GM23338 (cell line): Measurements from ENCODE around the gene BCL2L2. TPM values are rescaled to one million over a fixed set of nuclear protein-coding genes. Genes with fewer than 3 reads are reported as not detected.

Experiments used
- ATAC-seq: fragments of 200-7000 bp; cut with Tn5 transposase; 3 replicates; pipeline ENCODE4 v1.9.1; 2020
- DNase-seq: peaks from one replicate; pipeline ENCODE4 v3.0.0-alpha.2; 2015; ENCODE audit warnings: low spot score
- H2AFZ ChIP-seq: fragments of 200-600 bp; sonication (generic); 2 replicates; pipeline ENCODE4 v1.8.0; 2016; ENCODE audit warnings: antibody characterized with exemption, mild to moderate bottlenecking, moderate library complexity
- H3F3A ChIP-seq: fragments of 200-600 bp; sonication (generic); replicated peaks from 2 replicates; pipeline ENCODE4 v1.8.0; 2017; ENCODE audit warnings: antibody characterized with exemption, mixed run types, low read depth
- H3K27ac ChIP-seq: fragments of 200-600 bp; sonication (generic); 2 replicates; pipeline ENCODE4 v1.6.1; 2016; ENCODE audit warnings: low read depth
- H3K27me3 ChIP-seq: fragments of 200-600 bp; sonication (generic); 2 replicates; pipeline ENCODE4 v1.8.0; 2016; ENCODE audit warnings: mild to moderate bottlenecking, mixed run types, moderate library complexity; ENCODE audit not compliant: insufficient read depth
- H3K36me3 ChIP-seq: fragments of 200-600 bp; sonication (generic); 2 replicates; pipeline ENCODE4 v1.8.0; 2016; ENCODE audit warnings: mild to moderate bottlenecking; ENCODE audit not compliant: insufficient read depth
- H3K4me1 ChIP-seq: fragments of 200-600 bp; sonication (generic); 2 replicates; pipeline ENCODE4 v1.8.0; 2016; ENCODE audit warnings: mild to moderate bottlenecking, moderate library complexity; ENCODE audit not compliant: insufficient read depth
- H3K4me2 ChIP-seq: fragments of 200-600 bp; sonication (generic); 2 replicates; pipeline ENCODE4 v1.7.1; 2017; ENCODE audit warnings: mixed run types
- H3K4me3 ChIP-seq: fragments of 200-600 bp; sonication (generic); 2 replicates; pipeline ENCODE4 v1.6.1; 2016; ENCODE audit warnings: mixed run types
- H3K79me2 ChIP-seq: fragments of 200-600 bp; sonication (generic); replicated peaks from 2 replicates; pipeline ENCODE4 v1.8.0; 2017; ENCODE audit warnings: mild to moderate bottlenecking; ENCODE audit not compliant: insufficient read depth
- H3K9me2 ChIP-seq: fragments of 200-600 bp; sonication (generic); 2 replicates; pipeline ENCODE4 v1.8.0; 2017; ENCODE audit not compliant: insufficient read depth
- H4K20me1 ChIP-seq: fragments of 200-600 bp; sonication (generic); replicated peaks from 2 replicates; pipeline ENCODE4 v1.8.0; 2017; ENCODE audit warnings: mild to moderate bottlenecking; ENCODE audit not compliant: insufficient read depth
- H3K27ac Mint-ChIP-seq: 2 replicates; pipeline ENCODE4 v1.8.0; 2020; ENCODE audit warnings: inconsistent platforms, mild to moderate bottlenecking, moderate library complexity, mixed read lengths
- H3K27me3 Mint-ChIP-seq: 3 replicates; pipeline ENCODE4 v1.8.0; 2022; ENCODE audit warnings: low read depth, mild to moderate bottlenecking, moderate library complexity, mixed read lengths, inconsistent platforms; ENCODE audit not compliant: insufficient read depth, poor library complexity
- H3K36me3 Mint-ChIP-seq: 3 replicates; pipeline ENCODE4 v1.8.0; 2021; ENCODE audit warnings: low read depth, mild to moderate bottlenecking, inconsistent platforms, moderate library complexity, mixed read lengths
- H3K4me1 Mint-ChIP-seq: 3 replicates; pipeline ENCODE4 v1.8.0; 2020; ENCODE audit warnings: mild to moderate bottlenecking, inconsistent platforms, mixed read lengths
- H3K4me3 Mint-ChIP-seq: 3 replicates; pipeline ENCODE4 v1.8.0; 2021; ENCODE audit warnings: moderate library complexity, mild to moderate bottlenecking, inconsistent platforms, mixed read lengths
- H3K9me3 Mint-ChIP-seq: 3 replicates; pipeline ENCODE4 v1.8.0; 2020; ENCODE audit warnings: moderate library complexity, mild to moderate bottlenecking, inconsistent platforms, mixed read lengths
- CREB1 ChIP-seq: fragments of 250-450 bp; sonication (Bioruptor Pico); IDR thresholded peaks from 2 replicates; pipeline ENCODE4 v1.5.0; 2020; ENCODE audit warnings: low read depth, mild to moderate bottlenecking, moderate library complexity
- CTCF ChIP-seq, 2 experiments: fragments of 200-600 bp in 1 of 2; sonication (generic) in 1 of 2; conservative IDR thresholded peaks; 2 replicates each; pipeline versions ENCODE4 v1.5.1 to v1.6.1; 2016 to 2017; ENCODE audit warnings: antibody characterized with exemption in 2 of 2, low read depth in 2 of 2, mild to moderate bottlenecking in 2 of 2, moderate library complexity in 1 of 2
- ETS1 ChIP-seq: IDR thresholded peaks from 2 replicates; pipeline ENCODE4 v1.6.1; 2016; ENCODE audit warnings: antibody characterized with exemption
- EZH2 ChIP-seq: fragments of 200-600 bp; sonication (generic); IDR thresholded peaks from one replicate; pipeline ENCODE4 v1.8.0; 2017; ENCODE audit warnings: antibody characterized with exemption, mild to moderate bottlenecking, low read depth; ENCODE audit not compliant: unreplicated experiment
- EZH2phosphoT487 ChIP-seq: fragments of 200-600 bp; sonication (generic); IDR thresholded peaks from one replicate; pipeline ENCODE4 v1.8.1; 2018; ENCODE audit warnings: antibody characterized with exemption; ENCODE audit not compliant: unreplicated experiment
- JUNB ChIP-seq: IDR thresholded peaks from one replicate; pipeline ENCODE4 v1.6.1; 2016; ENCODE audit warnings: antibody characterized with exemption; ENCODE audit not compliant: unreplicated experiment
- NANOG ChIP-seq: IDR thresholded peaks from 2 replicates; pipeline ENCODE4 v1.6.1; 2016; ENCODE audit warnings: antibody characterized with exemption, borderline replicate concordance
- POLR2AphosphoS5 ChIP-seq: IDR thresholded peaks from 2 replicates; pipeline ENCODE4 v1.6.1; 2016; ENCODE audit warnings: antibody characterized with exemption, low read depth
- ZNF114 ChIP-seq: fragments of 250-450 bp; sonication (Bioruptor Pico); IDR thresholded peaks from 2 replicates; pipeline ENCODE4 v1.5.0; 2020; ENCODE audit warnings: mild to moderate bottlenecking, moderate library complexity
- ZNF331 ChIP-seq: fragments of 250-450 bp; sonication (Bioruptor Pico); IDR thresholded peaks from 2 replicates; pipeline ENCODE4 v1.5.0; 2020; ENCODE audit warnings: low read depth, mild to moderate bottlenecking, moderate library complexity
- polyA plus RNA-seq: library from polyadenylated mRNA; unstranded; fragments of >200 nt; fragmentation: Nextera tagmentation; extraction: Ambion mirVana; gene quantifications from 2 replicates; pipeline ENCODE4 v1.2.1, GENCODE V29; 2016
- total RNA-seq: library from RNA; depleted of rRNA; stranded (reverse); fragments of >200 nt; shearing (Covaris generic); gene quantifications from 2 replicates; pipeline ENCODE4 v1.2.3, GENCODE V29; 2014
- TF ChIP-seq, protein P1 (sequence below): fragments of 250-450 bp; sonication (Bioruptor Pico); IDR thresholded peaks from 2 replicates; pipeline ENCODE4 v1.5.0; 2020; ENCODE audit warnings: mild to moderate bottlenecking, moderate library complexity
- TF ChIP-seq, protein P2 (sequence below): IDR thresholded peaks from one replicate; pipeline ENCODE4 v1.6.1; 2018; ENCODE audit warnings: antibody characterized with exemption; ENCODE audit not compliant: unreplicated experiment

The BCL2L2 gene
- total and polyA plus RNA-seq, 2 experiments from 2014 or later = 3.5 to 12.3 TPM

DNA sequence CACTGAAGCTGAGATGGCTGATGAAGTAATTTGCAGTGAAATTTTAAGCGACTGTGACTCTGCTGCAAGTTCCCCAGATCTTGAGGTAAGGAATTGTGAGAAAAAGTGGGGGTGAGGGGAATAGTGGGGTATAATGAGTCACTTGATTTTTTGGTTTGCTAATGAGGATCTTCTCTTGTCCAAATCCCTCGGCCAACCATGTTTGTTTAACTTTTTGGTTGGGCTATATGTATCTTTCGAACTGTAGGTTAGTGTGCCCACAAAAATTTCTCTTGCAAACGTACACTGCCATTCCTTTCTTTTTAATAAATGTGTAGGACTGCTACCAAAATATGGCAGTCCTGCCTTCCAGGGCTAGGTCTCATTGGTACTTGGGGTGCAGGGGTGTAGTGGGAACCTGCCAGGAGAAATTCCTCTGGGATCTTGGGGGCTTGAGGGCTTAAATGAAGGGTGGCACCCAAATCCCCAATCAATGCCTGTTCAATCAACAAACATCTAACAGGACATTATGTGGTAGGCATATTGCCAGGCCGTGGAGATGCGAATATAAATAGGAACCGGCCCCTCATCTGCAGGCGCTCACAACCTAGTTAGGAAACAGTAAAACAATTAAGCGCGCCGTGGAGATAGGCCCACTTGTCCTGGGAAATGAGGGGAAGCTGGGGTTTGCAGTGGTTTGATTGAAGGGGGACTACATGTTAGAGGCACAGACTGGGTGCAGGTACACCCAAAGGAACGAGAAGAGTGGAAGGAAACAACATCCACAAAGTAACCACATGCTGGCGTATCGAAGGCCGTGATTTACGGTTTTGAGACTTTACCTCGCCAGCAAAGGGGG is 13.3 kb downstream of the BCL2L2 start:
- H3K36me3 ChIP-seq = peaks cover 25% of the 10 kb centered on the region
- no peak for DNase-seq
- H3K27ac Mint-ChIP-seq = peak overlapping the region; percentile 99

More for the DNA sequence above, 13.3 kb downstream of the BCL2L2 start:
- Mint-ChIP-seq H3K4me3 (peak overlapping the region; percentile 83), H3K9me3 (no peaks in the 10 kb centered on the region), H3K4me1 (peaks cover 26% of the 10 kb centered on the region), H3K36me3 (peaks cover 31% of the 10 kb centered on the region), H3K27me3 (peaks cover 11% of the 10 kb centered on the region)
- H3K79me2 ChIP-seq = peaks cover 21% of the 10 kb centered on the region
- H3K4me3 ChIP-seq = peak overlapping the region; percentile 44
- H3K27ac ChIP-seq = peak overlapping the region; percentile 92
- H4K20me1 ChIP-seq = 0 out of 2 replicates have a peak, but pooled peaks cover 9% of the 10 kb centered on the region
- no peak for ATAC-seq
- H3K27me3 ChIP-seq = no peaks in the 10 kb centered on the region
- H3F3A ChIP-seq = peaks cover 27% of the 10 kb centered on the region; the same call in 1 of the 2 replicates
- H2AFZ ChIP-seq = no peak overlapping the region
- TF ChIP-seq EZH2phosphoT487 (no peak), ZNF331 (CRISPR knock-in tag) (no peak), JUNB (no peak), CTCF (conservative IDR thresholded peaks at IDR 0.05; ENCODE audit: low read depth in 2 of 2) (no peak), POLR2AphosphoS5 (no peak), CREB1 (CRISPR knock-in tag) (no peak), NANOG (no peak), ETS1 (no peak), EZH2 (no peak), ZNF114 (CRISPR knock-in tag) (no peak)
- TF ChIP-seq, protein P1, sequence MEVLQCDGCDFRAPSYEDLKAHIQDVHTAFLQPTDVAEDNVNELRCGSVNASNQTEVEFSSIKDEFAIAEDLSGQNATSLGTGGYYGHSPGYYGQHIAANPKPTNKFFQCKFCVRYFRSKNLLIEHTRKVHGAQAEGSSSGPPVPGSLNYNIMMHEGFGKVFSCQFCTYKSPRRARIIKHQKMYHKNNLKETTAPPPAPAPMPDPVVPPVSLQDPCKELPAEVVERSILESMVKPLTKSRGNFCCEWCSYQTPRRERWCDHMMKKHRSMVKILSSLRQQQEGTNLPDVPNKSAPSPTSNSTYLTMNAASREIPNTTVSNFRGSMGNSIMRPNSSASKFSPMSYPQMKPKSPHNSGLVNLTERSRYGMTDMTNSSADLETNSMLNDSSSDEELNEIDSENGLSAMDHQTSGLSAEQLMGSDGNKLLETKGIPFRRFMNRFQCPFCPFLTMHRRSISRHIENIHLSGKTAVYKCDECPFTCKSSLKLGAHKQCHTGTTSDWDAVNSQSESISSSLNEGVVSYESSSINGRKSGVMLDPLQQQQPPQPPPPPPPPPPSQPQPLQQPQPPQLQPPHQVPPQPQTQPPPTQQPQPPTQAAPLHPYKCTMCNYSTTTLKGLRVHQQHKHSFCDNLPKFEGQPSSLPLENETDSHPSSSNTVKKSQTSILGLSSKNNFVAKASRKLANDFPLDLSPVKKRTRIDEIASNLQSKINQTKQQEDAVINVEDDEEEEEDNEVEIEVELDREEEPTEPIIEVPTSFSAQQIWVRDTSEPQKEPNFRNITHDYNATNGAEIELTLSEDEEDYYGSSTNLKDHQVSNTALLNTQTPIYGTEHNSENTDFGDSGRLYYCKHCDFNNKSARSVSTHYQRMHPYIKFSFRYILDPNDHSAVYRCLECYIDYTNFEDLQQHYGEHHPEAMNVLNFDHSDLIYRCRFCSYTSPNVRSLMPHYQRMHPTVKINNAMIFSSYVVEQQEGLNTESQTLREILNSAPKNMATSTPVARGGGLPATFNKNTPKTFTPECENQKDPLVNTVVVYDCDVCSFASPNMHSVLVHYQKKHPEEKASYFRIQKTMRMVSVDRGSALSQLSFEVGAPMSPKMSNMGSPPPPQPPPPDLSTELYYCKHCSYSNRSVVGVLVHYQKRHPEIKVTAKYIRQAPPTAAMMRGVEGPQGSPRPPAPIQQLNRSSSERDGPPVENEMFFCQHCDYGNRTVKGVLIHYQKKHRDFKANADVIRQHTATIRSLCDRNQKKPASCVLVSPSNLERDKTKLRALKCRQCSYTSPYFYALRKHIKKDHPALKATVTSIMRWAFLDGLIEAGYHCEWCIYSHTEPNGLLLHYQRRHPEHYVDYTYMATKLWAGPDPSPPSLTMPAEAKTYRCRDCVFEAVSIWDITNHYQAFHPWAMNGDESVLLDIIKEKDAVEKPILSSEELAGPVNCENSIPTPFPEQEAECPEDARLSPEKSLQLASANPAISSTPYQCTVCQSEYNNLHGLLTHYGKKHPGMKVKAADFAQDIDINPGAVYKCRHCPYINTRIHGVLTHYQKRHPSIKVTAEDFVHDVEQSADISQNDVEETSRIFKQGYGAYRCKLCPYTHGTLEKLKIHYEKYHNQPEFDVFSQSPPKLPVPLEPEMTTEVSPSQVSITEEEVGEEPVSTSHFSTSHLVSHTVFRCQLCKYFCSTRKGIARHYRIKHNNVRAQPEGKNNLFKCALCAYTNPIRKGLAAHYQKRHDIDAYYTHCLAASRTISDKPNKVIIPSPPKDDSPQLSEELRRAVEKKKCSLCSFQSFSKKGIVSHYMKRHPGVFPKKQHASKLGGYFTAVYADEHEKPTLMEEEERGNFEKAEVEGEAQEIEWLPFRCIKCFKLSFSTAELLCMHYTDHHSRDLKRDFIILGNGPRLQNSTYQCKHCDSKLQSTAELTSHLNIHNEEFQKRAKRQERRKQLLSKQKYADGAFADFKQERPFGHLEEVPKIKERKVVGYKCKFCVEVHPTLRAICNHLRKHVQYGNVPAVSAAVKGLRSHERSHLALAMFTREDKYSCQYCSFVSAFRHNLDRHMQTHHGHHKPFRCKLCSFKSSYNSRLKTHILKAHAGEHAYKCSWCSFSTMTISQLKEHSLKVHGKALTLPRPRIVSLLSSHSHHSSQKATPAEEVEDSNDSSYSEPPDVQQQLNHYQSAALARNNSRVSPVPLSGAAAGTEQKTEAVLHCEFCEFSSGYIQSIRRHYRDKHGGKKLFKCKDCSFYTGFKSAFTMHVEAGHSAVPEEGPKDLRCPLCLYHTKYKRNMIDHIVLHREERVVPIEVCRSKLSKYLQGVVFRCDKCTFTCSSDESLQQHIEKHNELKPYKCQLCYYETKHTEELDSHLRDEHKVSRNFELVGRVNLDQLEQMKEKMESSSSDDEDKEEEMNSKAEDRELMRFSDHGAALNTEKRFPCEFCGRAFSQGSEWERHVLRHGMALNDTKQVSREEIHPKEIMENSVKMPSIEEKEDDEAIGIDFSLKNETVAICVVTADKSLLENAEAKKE = no peak
- TF ChIP-seq, protein P2, sequence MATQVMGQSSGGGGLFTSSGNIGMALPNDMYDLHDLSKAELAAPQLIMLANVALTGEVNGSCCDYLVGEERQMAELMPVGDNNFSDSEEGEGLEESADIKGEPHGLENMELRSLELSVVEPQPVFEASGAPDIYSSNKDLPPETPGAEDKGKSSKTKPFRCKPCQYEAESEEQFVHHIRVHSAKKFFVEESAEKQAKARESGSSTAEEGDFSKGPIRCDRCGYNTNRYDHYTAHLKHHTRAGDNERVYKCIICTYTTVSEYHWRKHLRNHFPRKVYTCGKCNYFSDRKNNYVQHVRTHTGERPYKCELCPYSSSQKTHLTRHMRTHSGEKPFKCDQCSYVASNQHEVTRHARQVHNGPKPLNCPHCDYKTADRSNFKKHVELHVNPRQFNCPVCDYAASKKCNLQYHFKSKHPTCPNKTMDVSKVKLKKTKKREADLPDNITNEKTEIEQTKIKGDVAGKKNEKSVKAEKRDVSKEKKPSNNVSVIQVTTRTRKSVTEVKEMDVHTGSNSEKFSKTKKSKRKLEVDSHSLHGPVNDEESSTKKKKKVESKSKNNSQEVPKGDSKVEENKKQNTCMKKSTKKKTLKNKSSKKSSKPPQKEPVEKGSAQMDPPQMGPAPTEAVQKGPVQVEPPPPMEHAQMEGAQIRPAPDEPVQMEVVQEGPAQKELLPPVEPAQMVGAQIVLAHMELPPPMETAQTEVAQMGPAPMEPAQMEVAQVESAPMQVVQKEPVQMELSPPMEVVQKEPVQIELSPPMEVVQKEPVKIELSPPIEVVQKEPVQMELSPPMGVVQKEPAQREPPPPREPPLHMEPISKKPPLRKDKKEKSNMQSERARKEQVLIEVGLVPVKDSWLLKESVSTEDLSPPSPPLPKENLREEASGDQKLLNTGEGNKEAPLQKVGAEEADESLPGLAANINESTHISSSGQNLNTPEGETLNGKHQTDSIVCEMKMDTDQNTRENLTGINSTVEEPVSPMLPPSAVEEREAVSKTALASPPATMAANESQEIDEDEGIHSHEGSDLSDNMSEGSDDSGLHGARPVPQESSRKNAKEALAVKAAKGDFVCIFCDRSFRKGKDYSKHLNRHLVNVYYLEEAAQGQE = no peak
- peaks cover 7% of the 10 kb centered on the region; the same call in 1 of the 2 replicates for H3K9me2 ChIP-seq
- peaks cover 10% of the 10 kb centered on the region for H3K4me1 ChIP-seq
- H3K4me2 ChIP-seq = peak overlapping the region; percentile 53
